GM10248 (cell line): ENCODE data around the gene NAA25.
"Not testable (repeated sequence)": the region's sequence is repeated elsewhere in the genome, so short reads cannot be mapped to it uniquely, and the experiment has no call there.

Experiments used
- CTCF ChIA-PET: fragments of 300-600 bp; sonication (Branson Sonifier 250); formaldehyde crosslinking; extraction: SDS; loops from one replicate; lab custom pipeline; 2021; ENCODE audit warnings: antibody characterized with exemption; lab: Yijun Ruan, JAX
- POLR2A ChIA-PET: fragments of 350-650 bp; sonication (Branson Sonifier 250); formaldehyde crosslinking; extraction: SDS; loops from one replicate; lab custom pipeline; 2020; ENCODE audit warnings: antibody characterized with exemption; lab: Yijun Ruan, JAX
- DNase-seq: peaks from one replicate; pipeline ENCODE4 v3.0.0; 2012; ENCODE audit errors: extremely low spot score
- TF ChIP-seq, protein P1 (sequence below): IDR thresholded peaks from 2 replicates; pipeline ENCODE4 v1.5.1; 2012; ENCODE audit warnings: mild to moderate bottlenecking, low read depth; ENCODE audit errors: extremely low read depth, missing control alignments, control extremely low read depth

The NAA25 gene

DNA sequence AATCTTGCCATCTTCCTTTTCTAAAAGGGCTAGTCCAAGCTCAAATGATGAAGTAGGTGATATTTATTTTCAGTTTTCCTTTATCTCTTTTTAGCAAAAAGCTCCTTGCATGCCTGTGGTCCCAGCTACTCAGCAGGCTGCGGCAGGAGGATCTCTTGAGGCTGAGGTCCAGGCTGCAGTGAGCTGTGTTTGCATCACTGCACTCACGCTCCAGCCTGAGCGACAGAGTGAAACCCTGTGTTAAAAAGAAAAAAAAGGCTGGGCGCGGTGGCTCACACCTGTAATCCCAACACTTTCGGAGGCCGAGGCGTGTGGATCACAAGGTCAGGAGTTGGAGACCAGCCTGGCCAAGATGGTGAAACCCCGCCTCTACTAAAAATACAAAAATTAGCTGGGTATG lies 100.6 kb downstream of the NAA25 start:
- DNase-seq, result no peak
- CTCF ChIA-PET, result interaction anchor here (0.8 to 1.2 kb wide), 2 partner anchors 10 to 13 kb away, joined by 3 to 4 read pairs; no protein-coding TSS in a partner anchor
- POLR2A ChIA-PET, result no interaction called here
- TF ChIP-seq, protein P1, sequence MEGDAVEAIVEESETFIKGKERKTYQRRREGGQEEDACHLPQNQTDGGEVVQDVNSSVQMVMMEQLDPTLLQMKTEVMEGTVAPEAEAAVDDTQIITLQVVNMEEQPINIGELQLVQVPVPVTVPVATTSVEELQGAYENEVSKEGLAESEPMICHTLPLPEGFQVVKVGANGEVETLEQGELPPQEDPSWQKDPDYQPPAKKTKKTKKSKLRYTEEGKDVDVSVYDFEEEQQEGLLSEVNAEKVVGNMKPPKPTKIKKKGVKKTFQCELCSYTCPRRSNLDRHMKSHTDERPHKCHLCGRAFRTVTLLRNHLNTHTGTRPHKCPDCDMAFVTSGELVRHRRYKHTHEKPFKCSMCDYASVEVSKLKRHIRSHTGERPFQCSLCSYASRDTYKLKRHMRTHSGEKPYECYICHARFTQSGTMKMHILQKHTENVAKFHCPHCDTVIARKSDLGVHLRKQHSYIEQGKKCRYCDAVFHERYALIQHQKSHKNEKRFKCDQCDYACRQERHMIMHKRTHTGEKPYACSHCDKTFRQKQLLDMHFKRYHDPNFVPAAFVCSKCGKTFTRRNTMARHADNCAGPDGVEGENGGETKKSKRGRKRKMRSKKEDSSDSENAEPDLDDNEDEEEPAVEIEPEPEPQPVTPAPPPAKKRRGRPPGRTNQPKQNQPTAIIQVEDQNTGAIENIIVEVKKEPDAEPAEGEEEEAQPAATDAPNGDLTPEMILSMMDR, result no peak

DNA sequence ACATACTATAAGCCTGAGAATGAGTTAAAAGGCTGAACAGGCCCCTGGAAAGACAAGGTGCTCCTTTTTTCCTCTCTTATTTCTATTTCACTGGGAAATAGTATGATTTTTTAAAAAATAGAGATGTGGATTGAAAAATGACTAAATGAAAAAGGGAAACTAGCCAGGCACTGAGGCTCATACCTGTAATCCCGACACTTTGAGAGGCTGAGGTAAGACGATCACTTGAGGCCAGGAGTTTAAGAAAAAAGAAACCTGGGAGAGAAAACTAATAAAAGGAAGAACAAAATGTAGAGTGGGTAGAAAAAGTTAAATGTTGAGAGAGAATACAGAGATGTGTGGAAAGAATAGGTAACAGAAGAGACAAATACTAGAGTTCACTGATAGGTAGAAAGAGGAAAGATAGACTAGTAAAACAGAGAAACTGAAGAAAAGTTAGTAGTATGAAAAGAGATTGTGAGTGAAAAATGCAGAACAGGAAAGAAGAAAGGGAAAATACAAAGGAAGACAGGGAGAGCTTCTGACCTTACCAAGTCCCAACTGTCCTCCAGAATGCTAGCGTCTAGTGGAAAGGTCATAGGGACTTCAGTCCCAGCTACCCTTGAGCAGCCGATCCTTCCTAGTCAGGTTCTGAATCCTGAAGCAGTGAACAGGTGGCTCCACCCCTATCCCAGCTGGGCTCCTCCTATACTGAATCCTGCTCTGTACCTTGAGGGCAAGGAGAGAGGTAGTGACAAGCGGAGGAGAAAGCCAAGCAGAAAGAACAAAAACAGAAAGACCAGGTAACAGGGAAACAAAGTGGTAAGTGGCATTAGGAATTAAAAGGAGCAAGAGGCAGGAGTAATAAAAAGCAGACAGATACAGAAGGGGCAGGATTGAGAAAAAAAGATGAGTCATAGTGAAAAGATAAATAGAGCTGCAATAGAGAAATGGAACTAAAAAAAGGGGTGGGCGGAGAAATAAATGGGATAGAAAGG lies 102.9 kb downstream of the NAA25 start:
- POLR2A ChIA-PET, result no interaction called here
- TF ChIP-seq, protein P1, result no peak
- DNase-seq, result no peak

DNA sequence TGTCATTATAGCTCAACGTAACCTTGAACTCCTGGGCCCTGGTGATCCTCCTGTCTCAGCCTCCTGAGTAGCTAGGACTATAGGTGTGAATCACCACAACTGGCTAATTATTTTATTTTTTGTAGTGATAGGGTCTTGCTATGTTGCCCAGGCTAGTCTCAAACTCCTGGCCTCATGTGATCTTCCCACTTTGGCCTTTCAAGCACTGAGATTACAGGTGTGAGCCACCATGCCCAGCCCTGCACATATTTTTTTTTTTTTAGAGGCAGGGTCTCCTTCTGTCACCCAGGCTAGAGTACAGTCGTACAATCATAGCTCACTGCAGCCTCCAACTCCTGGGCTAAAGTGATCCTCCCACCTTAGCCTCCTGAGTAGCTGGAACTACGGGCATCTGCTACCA lies 104.5 kb downstream of the NAA25 start:
- TF ChIP-seq, protein P1, result no peak
- POLR2A ChIA-PET, result no interaction called here
- CTCF ChIA-PET, result interaction anchor here (0.7 kb wide), 1 partner anchor 10 kb away, joined by 3 read pairs; no protein-coding TSS in a partner anchor
- DNase-seq, result no peak

More for the DNA sequence above, 102.9 kb downstream of the NAA25 start:
- CTCF ChIA-PET, result no interaction called here

DNA sequence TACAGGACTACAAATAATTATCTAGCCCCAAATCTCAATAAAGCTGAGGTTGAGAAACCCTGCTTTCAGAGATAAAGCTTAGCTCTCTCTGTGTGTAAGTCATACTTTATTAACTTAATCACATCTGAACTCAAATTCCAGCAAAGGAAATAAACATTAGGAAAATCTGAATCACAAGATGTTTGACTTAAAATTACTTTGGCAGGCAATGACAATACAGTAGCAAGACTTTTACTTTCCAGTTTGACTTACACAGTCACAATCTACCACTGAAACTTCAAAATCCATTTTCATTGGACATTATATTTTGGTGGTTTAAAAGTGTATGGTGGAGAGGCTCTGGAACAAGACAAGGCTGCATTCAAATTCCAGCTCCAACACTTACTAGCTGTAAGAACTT lies 107.0 kb downstream of the NAA25 start:
- CTCF ChIA-PET, result interaction anchor here (0.8 kb wide), 1 partner anchor 53 kb away, joined by 3 read pairs; no protein-coding TSS in a partner anchor
- POLR2A ChIA-PET, result no interaction called here
- DNase-seq, result no peak
- TF ChIP-seq, protein P1, result no peak

DNA sequence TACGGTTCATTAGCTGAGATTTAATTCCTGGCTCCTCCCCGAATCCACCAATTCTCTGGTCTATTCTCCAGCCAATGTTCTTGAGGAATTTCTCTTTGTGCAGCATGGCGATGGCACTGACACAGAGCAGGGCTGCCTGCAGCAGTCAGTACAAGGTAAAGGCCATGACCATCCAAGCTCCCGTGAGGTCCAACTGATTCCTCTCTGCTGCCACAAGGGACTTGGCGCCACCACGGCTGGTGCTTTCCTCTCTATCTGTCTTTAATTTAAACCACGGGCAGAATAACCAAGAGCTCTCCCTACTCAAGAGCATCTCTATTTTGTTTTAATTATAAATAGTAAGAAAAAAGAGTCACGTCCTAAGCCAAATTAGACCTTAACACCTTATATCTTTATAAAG lies 107.8 kb downstream of the NAA25 start:
- ChIA-PET POLR2A (no interaction called here), CTCF (interaction anchor here (0.8 kb wide), 1 partner anchor 52 kb away, joined by 3 read pairs; no protein-coding TSS in a partner anchor)
- DNase-seq, result no peak
- TF ChIP-seq, protein P1, result no peak

DNA sequence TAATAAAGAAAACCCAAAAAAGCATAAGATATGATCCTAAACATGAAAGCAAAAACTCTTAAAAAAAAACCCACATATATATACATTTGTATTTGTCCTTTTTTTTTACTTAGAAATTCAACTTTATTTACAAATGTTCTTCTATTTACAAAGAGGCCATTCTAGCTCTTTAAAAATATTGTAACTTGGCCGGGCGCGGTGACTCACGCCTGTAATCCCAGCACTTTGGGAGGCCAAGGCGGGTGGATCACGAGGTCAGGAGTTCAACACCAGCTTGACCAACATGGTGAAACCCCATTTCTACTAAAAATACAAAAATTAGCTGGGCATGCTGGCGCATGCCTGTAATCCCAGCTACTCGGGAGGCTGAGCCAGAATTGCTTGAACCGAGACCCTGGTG lies 109.5 kb downstream of the NAA25 start:
- POLR2A ChIA-PET, DNase-seq: not testable (repeated sequence)
- CTCF ChIA-PET, result interaction anchor here (1.2 to 1.7 kb wide), 2 partner anchors 18 to 58 kb away, joined by 3 to 4 read pairs; no protein-coding TSS in a partner anchor

DNA sequence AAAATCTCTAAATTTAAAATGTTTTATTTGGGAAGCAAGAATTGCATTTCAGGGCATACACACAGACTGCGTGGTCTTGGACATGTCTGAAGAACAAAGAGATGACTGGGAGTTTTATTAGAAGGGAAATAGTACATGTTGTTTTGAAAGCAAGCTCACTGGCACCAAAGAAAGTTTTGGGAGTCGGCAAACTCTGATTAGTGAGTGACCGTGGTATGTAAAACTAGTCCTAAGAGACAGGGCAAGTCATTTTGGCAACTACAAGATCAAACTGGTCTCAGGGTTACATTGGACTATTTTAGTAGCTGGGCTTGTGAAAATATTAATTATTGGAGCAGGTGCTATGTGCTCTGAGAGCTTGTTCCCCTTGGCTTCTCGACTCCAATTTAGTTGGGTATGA lies 110.6 kb downstream of the NAA25 start:
- TF ChIP-seq, protein P1, result no peak
- no peak for DNase-seq
- CTCF ChIA-PET, result interaction anchor here (1.2 to 1.7 kb wide), 4 partner anchors 10 to 57 kb away, joined by 3 to 7 read pairs (median 4); partner anchors contain the start of genes ERP29 and TMEM116
- POLR2A ChIA-PET, result no interaction called here
